AG09319 (cell line): ENCODE data around the gene TOMM40.

Experiments
- DNase-seq: peaks from one replicate; pipeline ENCODE4 v3.0.0-alpha.2; 2010; ENCODE audit warnings: low read depth; ENCODE audit errors: extremely low read depth
- TF ChIP-seq, protein P1 (sequence below): IDR thresholded peaks from 2 replicates; pipeline ENCODE4 v1.5.1; 2011; ENCODE audit warnings: low read depth, mild to moderate bottlenecking, inconsistent platforms, low read length, moderate library complexity

Gene TOMM40

DNA sequence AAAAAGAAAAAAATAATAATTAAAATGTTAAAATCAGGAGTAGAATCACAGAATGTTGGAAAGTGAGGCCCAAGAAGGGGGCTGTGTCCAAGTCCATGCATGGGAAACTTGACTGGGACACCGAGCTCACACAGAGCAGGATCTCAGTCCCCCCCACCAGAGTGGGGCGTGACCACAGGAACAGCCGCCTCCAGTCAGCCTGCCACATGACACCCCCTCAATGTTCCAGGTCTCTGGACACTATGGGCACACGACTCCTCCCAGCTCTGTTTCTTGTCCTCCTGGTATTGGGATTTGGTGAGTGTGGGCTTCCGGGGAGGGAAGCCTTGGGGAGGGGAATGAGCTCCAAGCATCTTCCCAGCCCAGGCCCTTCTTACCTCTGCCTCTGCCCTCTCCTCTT, 57.2 kb downstream of the TOMM40 start:
- TF ChIP-seq, protein P1, sequence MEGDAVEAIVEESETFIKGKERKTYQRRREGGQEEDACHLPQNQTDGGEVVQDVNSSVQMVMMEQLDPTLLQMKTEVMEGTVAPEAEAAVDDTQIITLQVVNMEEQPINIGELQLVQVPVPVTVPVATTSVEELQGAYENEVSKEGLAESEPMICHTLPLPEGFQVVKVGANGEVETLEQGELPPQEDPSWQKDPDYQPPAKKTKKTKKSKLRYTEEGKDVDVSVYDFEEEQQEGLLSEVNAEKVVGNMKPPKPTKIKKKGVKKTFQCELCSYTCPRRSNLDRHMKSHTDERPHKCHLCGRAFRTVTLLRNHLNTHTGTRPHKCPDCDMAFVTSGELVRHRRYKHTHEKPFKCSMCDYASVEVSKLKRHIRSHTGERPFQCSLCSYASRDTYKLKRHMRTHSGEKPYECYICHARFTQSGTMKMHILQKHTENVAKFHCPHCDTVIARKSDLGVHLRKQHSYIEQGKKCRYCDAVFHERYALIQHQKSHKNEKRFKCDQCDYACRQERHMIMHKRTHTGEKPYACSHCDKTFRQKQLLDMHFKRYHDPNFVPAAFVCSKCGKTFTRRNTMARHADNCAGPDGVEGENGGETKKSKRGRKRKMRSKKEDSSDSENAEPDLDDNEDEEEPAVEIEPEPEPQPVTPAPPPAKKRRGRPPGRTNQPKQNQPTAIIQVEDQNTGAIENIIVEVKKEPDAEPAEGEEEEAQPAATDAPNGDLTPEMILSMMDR = no peak

DNA sequence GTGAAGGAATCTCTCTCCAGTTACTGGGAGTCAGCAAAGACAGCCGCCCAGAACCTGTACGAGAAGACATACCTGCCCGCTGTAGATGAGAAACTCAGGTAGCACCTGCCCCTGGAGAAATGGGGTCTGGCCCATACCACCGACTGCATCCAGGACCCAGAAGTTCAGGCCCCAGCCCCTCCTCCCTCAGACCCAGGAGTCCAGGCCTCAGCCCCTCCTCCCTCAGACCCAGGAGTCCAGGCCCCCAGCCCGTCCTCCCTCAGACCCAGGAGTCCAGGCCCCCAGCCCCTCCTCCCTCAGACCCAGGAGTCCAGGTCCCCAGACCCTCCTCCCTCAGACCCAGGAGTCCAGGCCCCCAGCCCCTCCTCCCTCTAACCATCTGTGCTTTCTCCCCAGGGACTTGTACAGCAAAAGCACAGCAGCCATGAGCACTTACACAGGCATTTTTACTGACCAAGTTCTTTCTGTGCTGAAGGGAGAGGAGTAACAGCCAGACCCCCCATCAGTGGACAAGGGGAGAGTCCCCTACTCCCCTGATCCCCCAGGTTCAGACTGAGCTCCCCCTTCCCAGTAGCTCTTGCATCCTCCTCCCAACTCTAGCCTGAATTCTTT, 57.8 kb downstream of the TOMM40 start:
- TF ChIP-seq, protein P1 = no peak
- DNase-seq = no peak

More for the DNA sequence above, 57.2 kb downstream of the TOMM40 start:
- DNase-seq = no peak

DNA sequence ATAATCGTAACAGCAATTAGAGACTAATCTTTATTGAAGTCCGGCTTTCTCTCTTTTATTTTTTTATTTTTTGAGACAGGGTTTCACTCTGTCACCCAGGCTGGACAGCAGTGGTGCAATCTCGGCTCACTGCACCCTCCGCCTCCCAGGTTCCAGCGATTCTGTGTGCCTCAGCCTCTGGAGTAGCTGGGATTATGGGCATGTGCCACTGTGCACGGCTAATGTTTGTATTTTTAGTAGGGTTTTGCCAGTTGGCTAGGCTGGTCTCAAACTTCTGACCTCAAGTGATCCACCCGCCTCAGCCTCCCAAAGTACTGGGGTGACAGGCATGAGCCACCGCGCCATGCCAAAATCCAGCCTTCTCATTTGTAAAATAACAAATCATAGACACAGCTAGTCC, 58.5 kb downstream of the TOMM40 start:
- TF ChIP-seq, protein P1 = no peak
- no peak for DNase-seq

DNA sequence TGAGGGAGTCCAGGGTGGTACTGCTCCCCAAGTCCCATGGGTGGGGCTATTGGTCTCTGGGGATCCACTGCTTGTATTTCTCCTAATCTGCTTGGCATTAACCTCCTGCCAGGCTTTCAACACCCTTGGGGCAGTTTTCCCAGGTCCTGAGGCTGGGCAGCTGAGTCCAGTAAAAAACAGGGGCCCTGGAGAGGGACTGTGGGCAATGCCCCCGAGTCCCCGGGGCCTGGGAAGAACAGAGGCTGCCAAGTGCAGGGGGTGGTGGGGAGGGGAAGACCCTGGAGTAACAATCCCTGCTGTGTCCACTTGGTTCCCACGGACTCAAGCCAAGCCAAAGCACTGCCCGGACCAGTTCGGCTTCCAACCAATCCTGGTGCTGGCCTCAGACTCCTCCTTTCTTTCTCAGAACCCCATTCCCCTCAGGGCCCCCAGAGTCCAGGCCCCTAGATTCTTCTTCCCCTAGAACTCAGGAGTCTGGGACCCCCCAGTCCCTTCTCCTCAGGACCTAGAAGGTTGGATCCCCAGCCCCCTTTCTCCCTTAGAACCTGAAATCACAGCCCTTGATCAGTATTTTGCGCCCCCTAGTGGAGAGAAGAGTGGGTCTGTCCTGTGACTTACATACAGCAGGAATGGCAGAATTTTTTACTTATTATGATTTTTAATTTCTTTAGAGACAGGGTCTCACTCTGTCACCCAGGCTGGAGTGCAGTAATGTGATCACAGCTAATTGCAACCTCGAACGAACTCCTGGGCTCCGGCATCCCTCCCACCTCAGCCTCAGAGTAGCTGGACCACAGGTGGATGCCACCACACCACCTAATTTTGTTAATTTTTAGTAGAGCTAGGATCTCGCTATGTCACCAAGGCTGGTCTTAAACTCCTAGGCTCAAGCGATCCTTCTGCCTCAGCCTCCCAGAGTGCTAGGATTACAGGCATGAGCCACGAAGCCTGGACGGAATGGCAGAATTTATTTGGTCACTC, 60.4 kb downstream of the TOMM40 start:
- peak; percentile 58 for DNase-seq
- TF ChIP-seq, protein P1 = peak; percentile 85
